Gastroesophageal sphincter (tissue), 2 donors: ENCODE results near the gene TRMU.

Source experiments
- POLR2A ChIP-seq, 2 donors: fragments of 450-650 bp; IDR thresholded peaks; one replicate each; pipeline ENCODE4 v1.6.1; 2017; ENCODE audit warnings: antibody characterized with exemption in 2 of 2, mild to moderate bottlenecking in 2 of 2, moderate library complexity in 1 of 2
- POLR2AphosphoS5 ChIP-seq: sonication (generic); formaldehyde crosslinking; IDR thresholded peaks from one replicate; pipeline ENCODE4 v1.6.1; 2017; ENCODE audit warnings: antibody characterized with exemption

DNA sequence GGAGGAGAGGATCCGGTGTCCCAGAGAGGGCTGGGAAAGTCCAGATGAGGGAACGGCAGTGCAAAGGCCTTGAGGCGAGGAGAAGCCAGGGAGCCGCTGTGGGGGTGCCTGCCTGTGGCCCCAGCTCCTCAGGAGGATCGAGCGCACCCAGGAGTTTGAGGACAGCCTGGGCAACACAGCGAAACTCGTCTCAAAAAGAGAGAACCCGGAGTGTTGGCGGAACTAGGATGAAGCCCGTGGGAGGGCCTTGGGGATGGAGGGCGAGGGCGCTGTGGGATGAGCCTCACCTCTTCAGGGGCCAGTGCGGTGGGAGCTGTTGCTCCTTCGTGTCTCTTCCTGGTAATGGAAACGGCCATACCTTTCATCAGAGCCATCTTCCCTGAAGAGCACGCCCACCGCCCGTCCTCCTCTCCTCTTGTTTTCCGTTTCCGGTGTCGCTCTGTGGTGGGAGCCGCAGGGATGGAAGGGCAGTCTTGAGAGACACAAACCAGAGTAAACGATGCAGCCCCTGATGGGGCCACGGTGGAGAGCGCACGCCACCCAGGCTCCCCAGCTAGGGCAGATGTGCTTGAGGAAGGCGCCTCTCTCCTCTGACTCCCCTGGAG lies 15.7 kb downstream of the TRMU start:
- no peak for TF ChIP-seq POLR2A (IDR thresholded peaks at IDR 0.05)
- TF ChIP-seq POLR2AphosphoS5, result no peak
